Sigmoid colon (tissue), 4 donors: ENCODE results near the gene ARNT2.

Experiments used
- CTCF ChIP-seq, 4 experiments: fragments of 450-650 bp in 3 of 4; fragments of 200-600 bp in 1 of 4; IDR thresholded peaks; one replicate each; pipeline ENCODE4 v1.5.1; 2016 to 2019; ENCODE audit warnings: antibody characterized with exemption in 4 of 4, mild to moderate bottlenecking in 3 of 4, moderate library complexity in 2 of 4
- EP300 ChIP-seq, 4 donors: sonication (generic); formaldehyde crosslinking; IDR thresholded peaks; one replicate each; pipeline ENCODE4 v1.6.1; 2017; ENCODE audit warnings: antibody characterized with exemption in 4 of 4

GRCh38 chr15:80402339-80402738 is 1.8 kb upstream of the ARNT2 start:
- TF ChIP-seq CTCF (IDR thresholded peaks at IDR 0.05) = no peak
- no peak for TF ChIP-seq EP300 (IDR thresholded peaks at IDR 0.05)
